Trophoblast cell (in vitro differentiated cells and primary cell): ENCODE results near the gene MEST.

ENCODE experiments used
- DNase-seq, 2 donors: peaks; one replicate each; pipeline ENCODE4 v3.0.0-alpha.2; 2016
- H2AFZ ChIP-seq: 2 replicates; pipeline ENCODE4 v1.6.1; 2013; ENCODE audit warnings: low read length, moderate library complexity, mild to moderate bottlenecking; ENCODE audit not compliant: insufficient read depth, poor library complexity
- H2AK5ac ChIP-seq: 2 replicates; pipeline ENCODE4 v1.6.1; 2013; ENCODE audit warnings: mild to moderate bottlenecking, low read length
- H2BK120ac ChIP-seq: 2 replicates; pipeline ENCODE4 v1.6.1; 2013; ENCODE audit warnings: low read length, mild to moderate bottlenecking, moderate library complexity; ENCODE audit not compliant: insufficient read depth, poor library complexity
- H2BK12ac ChIP-seq: 2 replicates; pipeline ENCODE4 v1.6.1; 2013; ENCODE audit warnings: mild to moderate bottlenecking, low read length, moderate library complexity
- H2BK5ac ChIP-seq: 2 replicates; pipeline ENCODE4 v1.6.1; 2013; ENCODE audit warnings: low read length, low read depth, moderate library complexity, mild to moderate bottlenecking; ENCODE audit not compliant: poor library complexity
- H3K14ac ChIP-seq: 2 replicates; pipeline ENCODE4 v1.6.1; 2013; ENCODE audit warnings: mild to moderate bottlenecking, low read length
- H3K18ac ChIP-seq: 2 replicates; pipeline ENCODE4 v1.6.1; 2013; ENCODE audit warnings: mild to moderate bottlenecking, low read length
- H3K23ac ChIP-seq: 2 replicates; pipeline ENCODE4 v1.6.1; 2013; ENCODE audit warnings: low read length
- H3K27ac ChIP-seq: 2 replicates; pipeline ENCODE4 v1.5.1; 2013; ENCODE audit warnings: low read depth, mild to moderate bottlenecking, inconsistent platforms, low read length, moderate library complexity
- H3K27me3 ChIP-seq: 2 replicates; pipeline ENCODE4 v1.6.1; 2013; ENCODE audit warnings: inconsistent platforms, mild to moderate bottlenecking, low read length, moderate library complexity; ENCODE audit not compliant: insufficient read depth
- H3K36me3 ChIP-seq, 2 experiments: 1 replicate in 1 of 2; 2 replicates in 1 of 2; pipeline ENCODE4 v1.6.1; 2013; ENCODE audit warnings: low read length in 2 of 2, mild to moderate bottlenecking in 2 of 2, moderate library complexity in 1 of 2; ENCODE audit not compliant: insufficient read depth in 2 of 2, control insufficient read depth in 1 of 2
- H3K4ac ChIP-seq: 2 replicates; pipeline ENCODE4 v1.6.1; 2013; ENCODE audit warnings: low read depth, mild to moderate bottlenecking, low read length, moderate library complexity
- H3K4me1 ChIP-seq, 2 experiments: 1 replicate in 1 of 2; 2 replicates in 1 of 2; pipeline ENCODE4 v1.6.1; 2013; ENCODE audit warnings: low read length in 2 of 2, mild to moderate bottlenecking in 2 of 2, moderate library complexity in 1 of 2; ENCODE audit not compliant: insufficient read depth in 2 of 2, control insufficient read depth in 1 of 2
- H3K4me2 ChIP-seq: 2 replicates; pipeline ENCODE4 v1.6.1; 2013; ENCODE audit warnings: inconsistent platforms, mild to moderate bottlenecking, low read length, moderate library complexity
- H3K4me3 ChIP-seq: 2 replicates; pipeline ENCODE4 v1.5.1; 2013; ENCODE audit warnings: mild to moderate bottlenecking, low read depth, low read length, inconsistent platforms
- H3K79me1 ChIP-seq: one replicate; pipeline ENCODE4 v1.6.1; 2013; ENCODE audit warnings: low read length
- H3K79me2 ChIP-seq: 2 replicates; pipeline ENCODE4 v1.6.1; 2013; ENCODE audit warnings: low read length, mild to moderate bottlenecking; ENCODE audit not compliant: control insufficient read depth, insufficient read depth, poor library complexity
- H3K9ac ChIP-seq: 2 replicates; pipeline ENCODE4 v1.6.1; 2013; ENCODE audit warnings: mild to moderate bottlenecking, low read length
- H3K9me3 ChIP-seq: 2 replicates; pipeline ENCODE4 v1.6.1; 2013; ENCODE audit warnings: low read depth, mild to moderate bottlenecking, control low read depth, inconsistent platforms, low read length; ENCODE audit not compliant: insufficient read depth
- H4K12ac ChIP-seq: 2 replicates; pipeline ENCODE4 v1.6.1; 2013; ENCODE audit warnings: low read depth, mild to moderate bottlenecking, low read length, moderate library complexity
- H4K8ac ChIP-seq: 2 replicates; pipeline ENCODE4 v1.6.1; 2013; ENCODE audit warnings: low read depth, mild to moderate bottlenecking, low read length, moderate library complexity
- H4K91ac ChIP-seq: one replicate; pipeline ENCODE4 v1.6.1; 2013; ENCODE audit warnings: low read depth, mild to moderate bottlenecking, low read length, moderate library complexity
- WGBS: extraction: QIAGEN DNeasy Blood & Tissue Kit; methylation state at CpG from one replicate; pipeline ENCODE4 v1.1.7; 2013; ENCODE audit warnings: missing lambda C conversion rate; ENCODE audit not compliant: insufficient read length, insufficient coverage; ENCODE audit errors: extremely low coverage; 5-methylcytosine and 5-hydroxymethylcytosine counted together

MEST gene

GRCh38 chr7:130458257-130458656 lies 33.6 kb upstream of the MEST start:
- Histone ChIP-seq H3K4me1 (no peaks in the 10 kb centered on the region), H3K18ac (no peak overlapping the region), H2AFZ (no peak overlapping the region), H4K91ac (no peak overlapping the region), H3K9ac (no peak overlapping the region), H3K23ac (no peak overlapping the region), H3K4ac (no peak overlapping the region), H3K4me2 (no peak overlapping the region), H4K8ac (no peak overlapping the region), H3K4me3 (no peak overlapping the region), H3K27me3 (no peaks in the 10 kb centered on the region), H4K12ac (no peak overlapping the region), H3K79me2 (no peaks in the 10 kb centered on the region), H2BK12ac (no peak overlapping the region), H2BK120ac (no peak overlapping the region), H3K79me1 (no peaks in the 10 kb centered on the region), H2AK5ac (no peak overlapping the region), H3K27ac (no peak overlapping the region), H3K9me3 (no peaks in the 10 kb centered on the region), H2BK5ac (no peak overlapping the region), H3K14ac (no peak overlapping the region), H3K36me3 (no peaks in the 10 kb centered on the region)
- WGBS = no CpG with 5 or more reads among the region's 2 CpGs
- DNase-seq = no peak

DNA sequence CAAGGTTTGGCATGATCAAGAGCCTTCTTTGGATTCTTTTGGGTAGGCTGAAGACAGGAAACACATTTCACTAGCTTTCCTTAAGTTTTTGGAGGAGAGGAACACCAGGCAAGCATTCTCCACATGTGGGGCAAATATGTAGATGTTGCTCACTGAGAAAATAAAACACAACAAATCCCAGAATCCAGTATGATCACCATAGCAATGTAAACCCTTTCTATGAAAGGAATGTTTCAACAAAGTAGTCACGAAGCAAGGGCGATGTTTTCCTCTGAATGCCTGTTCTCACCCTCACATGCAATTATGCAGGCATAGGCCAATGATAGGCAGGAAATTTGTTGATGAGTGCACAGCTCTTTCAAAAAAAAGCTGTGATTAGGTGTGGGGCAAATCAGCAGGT lies 30.6 kb upstream of the MEST start:
- Histone ChIP-seq H3K9me3 (no peaks in the 10 kb centered on the region), H3K18ac (no peak overlapping the region), H2BK12ac (no peak overlapping the region), H3K36me3 (no peaks in the 10 kb centered on the region), H3K4ac (no peak overlapping the region), H2AK5ac (no peak overlapping the region), H3K27ac (no peak overlapping the region), H2BK5ac (no peak overlapping the region), H3K27me3 (no peaks in the 10 kb centered on the region), H3K4me2 (no peak overlapping the region), H4K12ac (no peak overlapping the region), H4K91ac (no peak overlapping the region), H3K79me1 (no peaks in the 10 kb centered on the region), H2AFZ (no peak overlapping the region), H2BK120ac (no peak overlapping the region), H4K8ac (no peak overlapping the region), H3K4me1 (no peaks in the 10 kb centered on the region), H3K4me3 (no peak overlapping the region), H3K23ac (no peak overlapping the region), H3K79me2 (no peaks in the 10 kb centered on the region), H3K9ac (no peak overlapping the region), H3K14ac (no peak overlapping the region)
- WGBS = no CpG with 5 or more reads among the region's 2 CpGs
- no peak for DNase-seq

DNA sequence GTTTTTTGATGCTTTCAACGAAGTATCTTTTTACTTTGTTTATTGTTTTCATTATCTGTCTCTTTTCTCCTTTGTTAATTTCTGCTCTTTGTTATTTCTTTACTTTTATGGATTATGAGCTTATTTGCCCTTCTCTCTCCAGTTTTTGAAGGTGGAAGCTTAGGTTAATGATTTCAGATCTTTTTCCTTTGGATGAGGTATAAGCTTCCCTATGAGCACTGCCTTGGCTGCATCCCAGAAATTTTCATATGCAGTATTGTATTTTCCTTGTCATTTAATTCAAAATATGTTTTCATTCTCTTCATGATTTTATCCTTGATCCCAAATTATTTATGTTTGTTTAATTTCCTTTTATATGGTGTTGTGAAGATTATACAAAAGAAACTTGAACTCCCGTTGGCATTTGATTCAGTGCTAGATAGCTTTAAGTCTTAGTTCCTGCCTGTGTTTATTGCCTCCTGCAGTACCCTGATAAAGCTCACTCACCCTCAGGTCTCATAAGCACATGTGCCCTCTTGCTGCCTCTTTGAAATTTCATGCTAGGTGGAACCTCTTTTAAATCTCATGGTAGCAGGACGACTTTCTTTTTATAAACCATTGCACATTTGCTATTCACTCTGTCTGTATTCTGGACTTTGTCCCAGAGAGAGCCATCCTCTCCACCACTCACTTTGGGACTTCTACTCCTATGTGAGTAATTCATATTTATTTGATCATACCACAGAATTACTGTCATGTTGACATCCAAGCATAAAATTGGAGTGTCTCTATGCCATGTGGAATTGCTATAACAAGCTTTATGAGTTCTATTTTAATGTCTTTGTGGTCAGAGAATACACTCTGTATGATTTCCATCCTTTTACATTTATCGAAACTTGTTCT lies 28.1 kb upstream of the MEST start:
- Histone ChIP-seq H3K4me1 (no peaks in the 10 kb centered on the region), H2AK5ac (no peak overlapping the region), H3K79me1 (no peaks in the 10 kb centered on the region), H2AFZ (no peak overlapping the region), H4K8ac (no peak overlapping the region), H3K36me3 (no peaks in the 10 kb centered on the region), H3K14ac (no peak overlapping the region), H3K27ac (no peak overlapping the region), H3K4ac (no peak overlapping the region), H3K23ac (no peak overlapping the region), H2BK5ac (no peak overlapping the region), H4K91ac (no peak overlapping the region), H4K12ac (no peak overlapping the region), H3K9ac (no peak overlapping the region), H3K27me3 (no peaks in the 10 kb centered on the region), H2BK120ac (no peak overlapping the region), H3K9me3 (no peaks in the 10 kb centered on the region), H2BK12ac (no peak overlapping the region), H3K4me3 (no peak overlapping the region), H3K18ac (no peak overlapping the region), H3K79me2 (no peaks in the 10 kb centered on the region), H3K4me2 (no peak overlapping the region)
- no CpG with 5 or more reads among the region's 4 CpGs for WGBS
- no peak for DNase-seq

- Histone ChIP-seq H3K9ac (no peak overlapping the region), H3K23ac (no peak overlapping the region), H3K27ac (no peak overlapping the region), H3K14ac (no peak overlapping the region), H3K18ac (no peak overlapping the region), H3K4me2 (no peak overlapping the region), H3K4ac (no peak overlapping the region), H4K12ac (no peak overlapping the region), H2BK120ac (no peak overlapping the region), H4K8ac (no peak overlapping the region), H2BK5ac (no peak overlapping the region), H3K79me1 (peaks cover 2% of the 10 kb centered on the region), H4K91ac (no peak overlapping the region), H2AK5ac (no peak overlapping the region), H2AFZ (no peak overlapping the region), H3K9me3 (no peaks in the 10 kb centered on the region), H3K79me2 (no peaks in the 10 kb centered on the region), H3K4me1 (no peaks in the 10 kb centered on the region), H3K36me3 (no peaks in the 10 kb centered on the region), H3K4me3 (no peak overlapping the region), H3K27me3 (no peaks in the 10 kb centered on the region), H2BK12ac (no peak overlapping the region)
- WGBS = no CpG with 5 or more reads among the region's 1 CpG
- DNase-seq = no peak
Measured at GRCh38 chr7:130468612-130469011, 23.3 kb upstream of the MEST start.
